Right atrium auricular region (tissue), 2 donors: ENCODE results near the gene NIF3L1. TPM values are rescaled to one million over a fixed set of nuclear protein-coding genes. Genes with fewer than 3 reads are reported as not detected.

Experiments used
- DNase-seq: peaks from one replicate; pipeline ENCODE4 v3.0.0-alpha.2; 2019; ENCODE audit warnings: low spot score
- H3K27ac ChIP-seq, 2 donors: fragments of 200-600 bp; sonication (generic); 1 replicate in 1 of 2; 2 replicates in 1 of 2; pipeline ENCODE4 v1.5.1; 2016 to 2019
- H3K27me3 ChIP-seq, 2 donors: fragments of 200-600 bp; sonication (generic); one replicate each; pipeline versions ENCODE4 v1.5.1 to v1.6.0; 2017 to 2019
- H3K36me3 ChIP-seq: fragments of 200-600 bp; sonication (generic); one replicate; pipeline ENCODE4 v1.5.1; 2016
- H3K4me1 ChIP-seq, 2 donors: fragments of 200-600 bp; sonication (generic); one replicate each; pipeline versions ENCODE4 v1.5.1 to v1.6.0; 2017 to 2019
- H3K4me3 ChIP-seq, 2 donors: fragments of 200-600 bp; sonication (generic); 1 replicate in 1 of 2; 2 replicates in 1 of 2; pipeline ENCODE4 v1.5.1; 2017 to 2019; ENCODE audit warnings: mild to moderate bottlenecking in 1 of 2, moderate library complexity in 1 of 2
- H3K9me3 ChIP-seq, 2 donors: fragments of 200-600 bp; sonication (generic); one replicate each; pipeline ENCODE4 v1.5.1; 2019
- total RNA-seq, 2 donors: library from RNA; depleted of rRNA; stranded (reverse); fragments of >200 nt; gene quantifications; one replicate each; pipeline ENCODE4 v1.1.0, GENCODE V29; 2016
- TF ChIP-seq, protein P1 (sequence below), 2 donors: fragments of 200-600 bp; sonication (generic); IDR thresholded peaks; one replicate each; pipeline ENCODE4 v1.5.1; 2019; ENCODE audit warnings: antibody characterized with exemption in 2 of 2

NIF3L1 gene
- total RNA-seq, 2 donors from 2014 or later: 16.1 to 16.6 TPM

DNA sequence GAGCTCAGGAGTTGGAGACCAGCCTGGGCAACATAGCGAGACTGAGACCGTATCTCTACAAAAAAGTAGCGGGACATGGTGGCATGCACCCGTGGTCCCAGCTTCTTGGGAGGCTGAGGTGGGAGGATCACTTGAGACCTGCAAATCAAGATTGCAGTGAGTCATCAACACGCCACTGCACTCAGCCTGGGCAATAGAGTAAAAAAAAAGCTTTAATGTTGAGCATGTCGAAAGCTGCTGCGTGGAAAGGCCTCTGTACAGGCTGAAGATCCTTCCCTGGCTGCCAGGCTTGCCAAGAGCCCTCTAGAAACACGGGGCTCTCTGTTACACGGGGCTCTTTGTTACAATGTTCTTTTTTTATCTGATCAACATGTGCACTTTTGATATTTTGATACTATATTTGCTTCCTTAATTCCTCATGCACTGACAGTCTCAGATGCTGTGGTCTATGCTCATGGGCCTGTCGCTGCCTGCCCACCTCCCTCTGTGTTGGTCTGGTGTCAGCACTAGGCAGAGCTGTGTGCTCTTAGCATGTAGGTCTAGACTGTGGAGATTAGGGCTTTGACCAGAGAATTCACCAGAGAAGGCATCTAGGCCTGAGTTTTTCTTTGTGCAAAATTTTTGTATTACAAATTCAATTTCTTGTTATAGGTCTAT is 43.4 kb upstream of the NIF3L1 start:
- Histone ChIP-seq H3K9me3 (no peaks in the 10 kb centered on the region), H3K36me3 (peaks cover 1% of the 10 kb centered on the region), H3K27me3 (no peaks in the 10 kb centered on the region), H3K4me3 (no peak overlapping the region), H3K27ac (no peak overlapping the region), H3K4me1 (no peaks in the 10 kb centered on the region)
- TF ChIP-seq, protein P1, sequence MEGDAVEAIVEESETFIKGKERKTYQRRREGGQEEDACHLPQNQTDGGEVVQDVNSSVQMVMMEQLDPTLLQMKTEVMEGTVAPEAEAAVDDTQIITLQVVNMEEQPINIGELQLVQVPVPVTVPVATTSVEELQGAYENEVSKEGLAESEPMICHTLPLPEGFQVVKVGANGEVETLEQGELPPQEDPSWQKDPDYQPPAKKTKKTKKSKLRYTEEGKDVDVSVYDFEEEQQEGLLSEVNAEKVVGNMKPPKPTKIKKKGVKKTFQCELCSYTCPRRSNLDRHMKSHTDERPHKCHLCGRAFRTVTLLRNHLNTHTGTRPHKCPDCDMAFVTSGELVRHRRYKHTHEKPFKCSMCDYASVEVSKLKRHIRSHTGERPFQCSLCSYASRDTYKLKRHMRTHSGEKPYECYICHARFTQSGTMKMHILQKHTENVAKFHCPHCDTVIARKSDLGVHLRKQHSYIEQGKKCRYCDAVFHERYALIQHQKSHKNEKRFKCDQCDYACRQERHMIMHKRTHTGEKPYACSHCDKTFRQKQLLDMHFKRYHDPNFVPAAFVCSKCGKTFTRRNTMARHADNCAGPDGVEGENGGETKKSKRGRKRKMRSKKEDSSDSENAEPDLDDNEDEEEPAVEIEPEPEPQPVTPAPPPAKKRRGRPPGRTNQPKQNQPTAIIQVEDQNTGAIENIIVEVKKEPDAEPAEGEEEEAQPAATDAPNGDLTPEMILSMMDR (IDR thresholded peaks at IDR 0.05): no peak
- no peak for DNase-seq

DNA sequence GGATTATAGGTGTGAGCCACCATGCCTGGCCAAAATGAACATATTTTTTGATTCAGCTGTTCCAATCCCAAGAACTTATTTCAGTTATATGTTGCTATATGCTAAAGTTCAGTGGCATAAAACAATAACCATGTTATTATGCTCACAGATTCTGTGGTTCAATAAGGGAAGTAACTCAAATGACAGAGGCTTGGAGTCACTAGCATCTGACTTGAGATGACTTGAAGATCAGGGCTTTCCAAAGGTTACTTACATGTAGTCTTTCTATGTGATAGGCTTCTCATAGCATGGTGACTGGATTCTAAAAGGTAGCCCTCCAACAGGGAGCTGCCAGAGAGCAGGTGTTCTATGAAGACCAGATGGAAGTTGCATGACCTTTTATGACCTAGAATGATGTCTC is 41.9 kb upstream of the NIF3L1 start:
- H3K4me1 ChIP-seq: no peaks in the 10 kb centered on the region
- DNase-seq: no peak
- H3K36me3 ChIP-seq: peaks cover 16% of the 10 kb centered on the region
- no peaks in the 10 kb centered on the region for H3K27me3 ChIP-seq
- no peak overlapping the region for H3K27ac ChIP-seq
- H3K4me3 ChIP-seq: no peak overlapping the region
- no peaks in the 10 kb centered on the region for H3K9me3 ChIP-seq
- TF ChIP-seq, protein P1 (IDR thresholded peaks at IDR 0.05): no peak

DNA sequence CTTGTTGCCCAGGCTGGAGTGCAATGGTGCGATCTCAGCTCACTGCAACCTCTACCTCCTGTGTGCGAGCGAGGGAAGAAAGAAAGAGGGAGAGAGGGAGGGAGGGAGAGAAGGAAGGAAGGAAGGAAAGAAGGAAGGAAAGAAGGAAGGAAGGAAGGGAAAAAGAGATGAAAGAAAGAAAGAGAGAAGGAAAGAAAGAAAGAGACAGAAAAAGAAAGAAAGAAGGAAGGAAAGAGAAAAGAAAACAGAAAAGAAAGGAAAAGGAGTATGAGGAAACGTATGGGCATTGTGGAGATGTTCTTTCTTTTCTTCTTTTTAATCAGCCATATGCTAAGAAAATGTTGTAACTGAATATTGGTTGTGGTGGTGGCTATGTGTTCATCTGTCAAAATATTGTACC is 41.2 kb upstream of the NIF3L1 start:
- TF ChIP-seq, protein P1 (IDR thresholded peaks at IDR 0.05): no peak
- peaks cover 22% of the 10 kb centered on the region for H3K36me3 ChIP-seq
- no peak for DNase-seq
- no peak overlapping the region for H3K4me3 ChIP-seq
- H3K27me3 ChIP-seq: no peaks in the 10 kb centered on the region
- H3K9me3 ChIP-seq: no peaks in the 10 kb centered on the region
- no peak overlapping the region for H3K27ac ChIP-seq
- no peaks in the 10 kb centered on the region for H3K4me1 ChIP-seq

DNA sequence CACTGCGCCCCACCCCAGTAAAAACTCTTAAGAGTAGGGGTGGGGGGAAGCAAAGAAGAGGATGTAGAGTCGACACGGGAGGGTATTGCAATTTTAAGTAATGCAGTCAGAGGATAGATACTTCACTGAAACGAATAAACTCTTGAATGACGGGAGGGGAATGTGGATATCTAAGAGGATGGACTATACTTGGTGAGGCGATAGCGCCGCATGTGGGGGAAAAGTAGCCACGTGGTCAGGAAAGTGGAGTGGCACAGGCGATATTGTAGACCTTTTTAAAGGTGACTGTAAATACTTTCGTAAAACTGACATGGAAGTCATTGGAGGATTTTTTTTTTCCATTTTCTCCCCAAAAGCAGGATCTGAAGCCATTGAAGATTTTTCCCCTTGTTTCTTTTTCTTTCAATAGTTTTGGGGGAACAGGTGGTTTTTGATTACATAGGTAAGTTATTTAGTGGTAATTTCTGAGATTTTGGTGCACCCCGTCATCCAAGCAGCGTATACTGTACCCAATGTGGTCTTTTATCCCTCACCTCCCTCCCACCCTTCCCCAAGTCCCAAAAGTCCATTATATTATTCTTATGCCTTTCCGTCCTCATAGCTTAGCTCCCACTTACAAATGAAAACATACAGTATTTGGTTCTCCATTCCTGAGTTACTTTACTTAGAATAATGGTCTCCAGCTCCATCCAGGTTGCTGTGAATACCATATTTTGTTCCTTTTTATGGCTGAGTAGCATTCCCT is 38.5 kb upstream of the NIF3L1 start:
- no peak overlapping the region for H3K4me3 ChIP-seq
- H3K27me3 ChIP-seq: no peaks in the 10 kb centered on the region
- no peaks in the 10 kb centered on the region for H3K4me1 ChIP-seq
- H3K36me3 ChIP-seq: peaks cover 50% of the 10 kb centered on the region
- no peak for DNase-seq
- no peaks in the 10 kb centered on the region for H3K9me3 ChIP-seq
- H3K27ac ChIP-seq: no peak overlapping the region
- TF ChIP-seq, protein P1 (IDR thresholded peaks at IDR 0.05): no peak

DNA sequence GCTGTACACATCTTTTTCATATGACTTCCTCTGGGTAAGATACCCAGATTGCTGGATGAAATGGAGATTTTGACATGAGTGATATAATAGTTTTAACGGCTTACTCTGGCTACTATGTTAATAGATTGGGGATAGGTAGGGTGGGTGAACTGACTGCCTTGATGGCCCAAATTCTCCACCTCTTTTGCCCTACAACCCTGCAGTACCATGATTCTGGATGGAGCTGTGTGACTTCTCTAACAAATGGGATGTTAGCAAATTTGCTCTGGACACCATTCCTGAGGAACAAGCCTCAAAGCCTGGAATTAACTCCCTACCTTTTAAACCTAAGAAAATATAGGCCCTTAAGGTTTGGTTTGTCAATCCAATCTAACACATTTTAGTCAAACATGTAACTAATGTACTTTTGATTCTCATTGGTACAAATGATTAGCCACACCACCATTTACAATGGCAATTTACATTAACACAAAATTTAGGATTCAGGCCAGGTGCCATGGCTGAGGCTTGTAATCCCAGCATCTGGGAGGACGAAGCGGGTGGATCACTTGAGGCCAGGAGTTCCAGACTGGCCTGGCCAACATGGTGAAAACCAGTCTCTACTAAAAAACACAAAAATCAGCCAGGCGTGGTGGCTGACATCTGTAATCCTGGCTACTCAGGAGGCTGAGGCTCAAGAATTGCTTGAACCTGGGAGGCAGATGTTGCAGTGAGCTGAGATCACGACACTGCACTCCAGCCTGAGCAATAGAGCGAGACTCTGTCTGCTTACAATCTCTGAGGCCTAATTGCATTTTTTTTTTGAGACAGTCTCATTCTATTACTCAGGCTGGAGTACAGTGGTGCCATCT is 37.5 kb upstream of the NIF3L1 start:
- no peak for DNase-seq
- peaks cover 59% of the 10 kb centered on the region for H3K36me3 ChIP-seq
- no peak overlapping the region for H3K27ac ChIP-seq
- TF ChIP-seq, protein P1 (IDR thresholded peaks at IDR 0.05): no peak
- no peaks in the 10 kb centered on the region for H3K9me3 ChIP-seq
- no peak overlapping the region for H3K4me3 ChIP-seq
- H3K27me3 ChIP-seq: no peaks in the 10 kb centered on the region
- no peaks in the 10 kb centered on the region for H3K4me1 ChIP-seq
